ENCODE results near the gene FBXO15.
A peak's percentile ranks its signal among the peaks of the same experiment; 100 is the strongest.

Gene FBXO15

GRCh38 chr18:74113711-74114110, 33.9 kb downstream of the FBXO15 start:
- no peak for DNase-seq (ENCODE audit: low read depth in 3 of 3)

- DNase-seq (ENCODE audit: low read depth in 3 of 3) = no peak
Measured at GRCh38 chr18:74110976-74111375, 36.7 kb downstream of the FBXO15 start.

- no peak for DNase-seq (ENCODE audit: low read depth in 3 of 3)
Measured at GRCh38 chr18:74110149-74110548, 37.5 kb downstream of the FBXO15 start.

GRCh38 chr18:74108460-74108859, 39.2 kb downstream of the FBXO15 start:
- no peak for DNase-seq (ENCODE audit: low read depth in 3 of 3)

GRCh38 chr18:74097803-74098202, 49.8 kb downstream of the FBXO15 start:
- no peak for DNase-seq (ENCODE audit: low read depth in 3 of 3)

GRCh38 chr18:74092922-74093321, 54.7 kb downstream of the FBXO15 start:
- no peak for DNase-seq (ENCODE audit: low read depth in 3 of 3)

- DNase-seq (ENCODE audit: low read depth in 3 of 3) = no peak
Measured at GRCh38 chr18:74084184-74084855, 63.3 kb downstream of the FBXO15 start.

GRCh38 chr18:74083557-74083952, 64.1 kb downstream of the FBXO15 start:
- no peak for DNase-seq (ENCODE audit: low read depth in 3 of 3)

- peak in 1 of 3 experiments; percentile 21 for DNase-seq (ENCODE audit: low read depth in 3 of 3)
Measured at GRCh38 chr18:74082742-74083556, 64.7 kb downstream of the FBXO15 start.

GRCh38 chr18:74081966-74082741, 65.5 kb downstream of the FBXO15 start:
- peak in 2 of 3 experiments; percentile 45 to 62 for DNase-seq (ENCODE audit: low read depth in 3 of 3)

- no peak for DNase-seq (ENCODE audit: low read depth in 3 of 3)
Measured at GRCh38 chr18:74078257-74078656, 69.4 kb downstream of the FBXO15 start.

GRCh38 chr18:74074668-74075564, 72.7 kb downstream of the FBXO15 start:
- no peak for DNase-seq (ENCODE audit: low read depth in 3 of 3)

- no peak for DNase-seq (ENCODE audit: low read depth in 3 of 3)
Measured at GRCh38 chr18:74073957-74074667, 73.5 kb downstream of the FBXO15 start.

- DNase-seq (ENCODE audit: low read depth in 3 of 3) = no peak
Measured at GRCh38 chr18:74069178-74070050, 78.2 kb downstream of the FBXO15 start.

GRCh38 chr18:74068296-74068695, 79.3 kb downstream of the FBXO15 start:
- no peak for DNase-seq (ENCODE audit: low read depth in 3 of 3)

- peak in 1 of 3 experiments; percentile 3 for DNase-seq (ENCODE audit: low read depth in 3 of 3)
Measured at GRCh38 chr18:74066018-74066417, 81.6 kb downstream of the FBXO15 start.

- no peak for DNase-seq (ENCODE audit: low read depth in 3 of 3)
Measured at GRCh38 chr18:74065366-74065765, 82.3 kb downstream of the FBXO15 start.

GRCh38 chr18:74064510-74064909, 83.1 kb downstream of the FBXO15 start:
- DNase-seq (ENCODE audit: low read depth in 3 of 3) = peak in 1 of 3 experiments; percentile 54

GRCh38 chr18:74063557-74063956, 84.1 kb downstream of the FBXO15 start:
- DNase-seq (ENCODE audit: low read depth in 3 of 3) = no peak

- DNase-seq (ENCODE audit: low read depth in 3 of 3) = peak in 1 of 3 experiments; percentile 35
Measured at GRCh38 chr18:74063023-74063422, 84.6 kb downstream of the FBXO15 start.

Data from stimulated activated CD4-positive, alpha-beta T cell treated with anti-CD3 and anti-CD28 coated beads, TNF-alpha, amount 100 ng/mL, for 24 hours (primary cell).